Uterus (tissue), 4 donors: ENCODE results near the gene TMED10. TPM values are rescaled to one million over a fixed set of nuclear protein-coding genes. Genes with fewer than 3 reads are reported as not detected.

Experiments
- DNase-seq, 2 donors: peaks; one replicate each; pipeline ENCODE4 v3.0.0-alpha.2; 2019 to 2020
- H3K27ac ChIP-seq, 2 donors: fragments of 200-600 bp; sonication (generic); 1 replicate in 1 of 2; 2 replicates in 1 of 2; pipeline ENCODE4 v1.5.1; 2016 to 2018
- H3K27me3 ChIP-seq, 2 donors: fragments of 200-600 bp; sonication (generic); one replicate each; pipeline ENCODE4 v1.5.1; 2018 to 2019; ENCODE audit warnings: control low read depth in 1 of 2
- H3K36me3 ChIP-seq, 2 donors: fragments of 200-600 bp; sonication (generic); one replicate each; pipeline ENCODE4 v1.5.1; 2019; ENCODE audit warnings: control low read depth in 1 of 2
- H3K4me1 ChIP-seq, 2 donors: fragments of 200-600 bp; sonication (generic); one replicate each; pipeline ENCODE4 v1.5.1; 2018 to 2019; ENCODE audit warnings: control low read depth in 1 of 2
- H3K4me3 ChIP-seq, 2 donors: fragments of 200-600 bp; sonication (generic); 1 replicate in 1 of 2; 2 replicates in 1 of 2; pipeline ENCODE4 v1.5.1; 2018 to 2019; ENCODE audit warnings: mild to moderate bottlenecking in 1 of 2
- H3K9me3 ChIP-seq, 2 donors: fragments of 200-600 bp; sonication (generic); one replicate each; pipeline ENCODE4 v1.5.1; 2019; ENCODE audit warnings: control low read depth in 1 of 2
- CTCF ChIP-seq, 4 experiments: fragments of 200-600 bp in 2 of 4; fragments of 450-650 bp in 2 of 4; sonication (generic) in 2 of 4; IDR thresholded peaks; one replicate each; pipeline ENCODE4 v1.5.1; 2016 to 2019; ENCODE audit warnings: antibody characterized with exemption in 4 of 4, mild to moderate bottlenecking in 2 of 4, moderate library complexity in 1 of 4
- POLR2A ChIP-seq, 2 donors: fragments of 450-650 bp; IDR thresholded peaks; one replicate each; pipeline ENCODE4 v1.6.1; 2016; ENCODE audit warnings: antibody characterized with exemption in 2 of 2, mild to moderate bottlenecking in 1 of 2, moderate library complexity in 1 of 2
- intact Hi-C: fragments of 100-400 bp; cut with DNase I; formaldehyde crosslinking; loops from one replicate; pipeline ENCODE4 v1.15.1; 2023; ENCODE audit warnings: low total_unique reads
- total RNA-seq, 4 donors: library from RNA; depleted of rRNA in 3 of 4; stranded (reverse); fragments of >200 nt in 3 of 4; gene quantifications; one replicate each; pipeline versions ENCODE4 v1.1.0 to v1.2.4, GENCODE V29; 2014 to 2023
- donor health status: DM: yes; HTN: yes; CAD: no.

Gene TMED10
- total RNA-seq, 4 donors from 2014 or later: 206 to 389 (median 287) TPM

DNA sequence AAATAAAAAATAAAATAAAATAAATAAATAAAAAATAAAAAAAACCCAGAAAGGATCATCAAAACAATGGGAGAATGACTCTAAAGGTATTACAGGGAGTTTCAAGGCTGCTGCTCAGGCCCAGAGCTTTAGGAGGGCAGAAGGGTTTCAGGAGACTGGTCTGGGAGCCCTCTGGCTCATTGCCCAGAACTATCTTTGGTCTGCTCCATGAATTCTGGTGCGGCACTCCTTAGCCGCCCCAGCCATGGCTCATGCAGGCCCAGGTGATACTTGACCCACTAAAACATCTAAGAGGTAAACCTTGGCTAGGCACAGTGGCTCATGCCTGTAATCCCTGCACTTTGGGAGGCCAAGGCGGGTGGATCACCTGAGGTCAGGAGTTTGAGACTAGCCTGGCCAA lies 14.7 kb upstream of the TMED10 start:
- H3K4me1 ChIP-seq: no peaks in the 10 kb centered on the region
- no peak overlapping the region for H3K27ac ChIP-seq
- H3K36me3 ChIP-seq: no peaks in the 10 kb centered on the region
- no peaks in the 10 kb centered on the region for H3K27me3 ChIP-seq
- H3K9me3 ChIP-seq: no peaks in the 10 kb centered on the region
- H3K4me3 ChIP-seq: no peak overlapping the region
- DNase-seq: no peak
- intact Hi-C loops: no loop called here
- TF ChIP-seq CTCF (IDR thresholded peaks at IDR 0.05) (no peak), POLR2A (IDR thresholded peaks at IDR 0.05) (no peak)

- H3K4me1 ChIP-seq: no peaks in the 10 kb centered on the region
- no peaks in the 10 kb centered on the region for H3K27me3 ChIP-seq
- no peak for DNase-seq
- TF ChIP-seq POLR2A (IDR thresholded peaks at IDR 0.05) (no peak), CTCF (IDR thresholded peaks at IDR 0.05) (no peak)
- no peaks in the 10 kb centered on the region for H3K9me3 ChIP-seq
- no peak overlapping the region for H3K4me3 ChIP-seq
- H3K36me3 ChIP-seq: no peaks in the 10 kb centered on the region
- intact Hi-C loops: no loop called here
- no peak overlapping the region for H3K27ac ChIP-seq
Observed at GRCh38 chr14:75190023-75190422, 13.6 kb upstream of the TMED10 start.

- TF ChIP-seq CTCF (IDR thresholded peaks at IDR 0.05): no peak
- no peak for TF ChIP-seq POLR2A (IDR thresholded peaks at IDR 0.05)
- Histone ChIP-seq H3K9me3 (no peaks in the 10 kb centered on the region), H3K36me3 (no peaks in the 10 kb centered on the region), H3K4me3 (no peak overlapping the region), H3K27me3 (no peaks in the 10 kb centered on the region), H3K4me1 (no peaks in the 10 kb centered on the region), H3K27ac (no peak overlapping the region)
- intact Hi-C loops: no loop called here
- no peak for DNase-seq
Observed at GRCh38 chr14:75188520-75189268, 12.3 kb upstream of the TMED10 start.

DNA sequence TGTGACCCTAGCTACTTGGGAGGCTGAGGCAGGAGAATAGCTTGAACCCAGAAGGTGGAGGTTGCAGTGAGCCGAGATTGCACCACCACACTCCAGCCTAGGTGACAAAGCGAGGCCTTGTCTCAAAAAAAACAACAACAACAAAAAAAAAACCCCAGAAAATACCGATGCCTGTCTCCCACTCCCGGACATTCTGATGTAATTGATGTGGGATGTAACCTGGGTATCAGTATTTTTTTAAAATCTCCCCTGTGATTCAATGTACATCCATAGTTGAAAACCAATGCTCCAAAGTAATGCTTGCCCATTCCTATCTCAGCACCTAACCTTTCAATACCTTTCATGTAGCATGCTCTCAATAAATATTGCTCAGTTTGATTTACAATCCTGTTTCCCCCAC lies 11.7 kb upstream of the TMED10 start:
- no peak for TF ChIP-seq CTCF (IDR thresholded peaks at IDR 0.05)
- no peak for TF ChIP-seq POLR2A (IDR thresholded peaks at IDR 0.05)
- Histone ChIP-seq H3K27me3 (no peaks in the 10 kb centered on the region), H3K9me3 (no peaks in the 10 kb centered on the region), H3K4me3 (no peak overlapping the region), H3K36me3 (no peaks in the 10 kb centered on the region), H3K27ac (no peak overlapping the region), H3K4me1 (no peaks in the 10 kb centered on the region)
- DNase-seq: no peak
- intact Hi-C loops: no loop called here

DNA sequence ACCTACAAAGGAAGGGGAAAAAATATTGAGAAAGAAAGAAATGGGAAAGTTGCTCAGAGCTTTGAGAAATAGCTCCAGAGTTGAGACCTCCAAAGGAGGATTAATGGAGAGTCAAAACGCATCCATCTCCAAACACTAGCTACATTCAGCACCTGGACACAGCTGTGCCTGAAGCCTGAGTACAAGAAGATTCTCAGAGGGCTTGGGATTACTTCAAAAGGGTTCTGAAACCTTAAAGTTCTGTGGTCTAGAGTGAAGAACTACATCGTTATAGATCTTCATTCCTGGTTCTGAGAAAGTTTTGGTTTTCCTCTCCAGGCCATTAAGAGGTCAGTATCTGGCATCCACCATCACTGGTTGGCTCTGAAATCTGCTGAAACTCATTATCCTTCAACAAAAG lies 10.5 kb upstream of the TMED10 start:
- Histone ChIP-seq H3K4me3 (no peak overlapping the region), H3K27ac (no peak overlapping the region), H3K27me3 (no peaks in the 10 kb centered on the region), H3K36me3 (no peaks in the 10 kb centered on the region), H3K4me1 (no peaks in the 10 kb centered on the region), H3K9me3 (no peaks in the 10 kb centered on the region)
- intact Hi-C loops: no loop called here
- no peak for TF ChIP-seq CTCF (IDR thresholded peaks at IDR 0.05)
- TF ChIP-seq POLR2A (IDR thresholded peaks at IDR 0.05): no peak
- DNase-seq: no peak
